Measurements from ENCODE around the gene GALK1. TPM values are rescaled to one million over a fixed set of nuclear protein-coding genes. Genes with fewer than 3 reads are reported as not detected.

The GALK1 gene
- total RNA-seq = 10 to 100 TPM; 27.4 to 27.5 TPM

GRCh38 chr17:75764711-75765421, at the start of gene GALK1:
Gene GALK1, minus strand, starts transcription at chr17:75765192. Its CDS starts 56 bp downstream, at chr17:75765136.
- WGBS, 2 donors = 0% methylated on average over 1 to 62 of the region's 71 CpGs
- DNase-seq (peak; percentile 71 to 77 (median 76)), ATAC-seq (peak; percentile 78)
- intact Hi-C loops (cut with DNase I) = no loop called here
- H3K36me3 ChIP-seq (replicated peaks in 1 of 2; ENCODE audit: insufficient read depth in 1 of 2, low read depth in 2 of 2) = no peaks in the 10 kb centered on the region
- peaks cover 34% of the 10 kb centered on the region for H3K4me1 ChIP-seq
- H3K27me3 ChIP-seq = no peaks in the 10 kb centered on the region
- TF ChIP-seq POLR2A (IDR thresholded peaks at IDR 0.05) (peak; percentile 62 to 72 (median 70)), CTCF (IDR thresholded peaks at IDR 0.05) (peak in 5 of 7 experiments; percentile 32 to 75 (median 65))
- no peaks in the 10 kb centered on the region for H3K9me3 ChIP-seq
- peak within 1 kb of the TSS; percentile 24 to 60 for H3K4me3 ChIP-seq
- H3K27ac ChIP-seq = peak within 1 kb of the TSS; percentile 67 to 89 (median 80)

DNA sequence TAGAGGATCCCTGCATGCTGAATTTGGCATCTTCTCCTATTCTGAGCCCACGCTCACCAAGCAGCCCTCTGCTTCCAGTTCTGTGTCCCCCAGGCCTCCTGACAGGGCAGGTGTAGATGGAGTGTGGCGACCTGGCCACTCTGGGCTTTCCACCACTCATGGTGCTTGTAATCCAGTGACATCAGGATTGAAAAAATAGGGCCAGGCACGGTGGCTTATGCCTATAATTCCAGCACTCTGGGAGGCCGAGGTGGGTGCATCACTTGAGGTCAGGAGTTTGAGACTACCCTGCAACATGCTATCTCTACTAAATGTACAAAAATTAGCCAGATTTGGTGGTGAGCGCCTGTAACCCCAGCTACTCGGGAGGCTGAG, 49.0 kb upstream of the GALK1 start:
- intact Hi-C loops (cut with DNase I) = no loop called here
- TF ChIP-seq POLR2A (IDR thresholded peaks at IDR 0.05) = no peak
- no peak for TF ChIP-seq CTCF (IDR thresholded peaks at IDR 0.05)
- WGBS, 2 donors = 84 to 94% methylated on average over 5 to 6 of the region's 6 CpGs
- DNase-seq = no peak
- Histone ChIP-seq H3K27me3 (no peaks in the 10 kb centered on the region), H3K36me3 (replicated peaks in 1 of 2; ENCODE audit: insufficient read depth in 1 of 2, low read depth in 2 of 2) (peaks cover 3 to 39% of the 10 kb centered on the region in 2 donors), H3K4me3 (no peak overlapping the region), H3K9me3 (no peaks in the 10 kb centered on the region), H3K27ac (no peak overlapping the region), H3K4me1 (peaks cover 5% of the 10 kb centered on the region)
- no peak for ATAC-seq

GRCh38 chr17:75813081-75814020, 48.4 kb upstream of the GALK1 start:
- WGBS, 2 donors = 90 to 92% methylated on average over 16 to 24 of the region's 24 CpGs
- H3K36me3 ChIP-seq (replicated peaks in 1 of 2; ENCODE audit: insufficient read depth in 1 of 2, low read depth in 2 of 2) = peaks cover 3 to 33% of the 10 kb centered on the region in 2 donors
- H3K27ac ChIP-seq = no peak overlapping the region
- no peaks in the 10 kb centered on the region for H3K9me3 ChIP-seq
- ATAC-seq = no peak
- no peak for DNase-seq
- H3K4me3 ChIP-seq = no peak overlapping the region
- TF ChIP-seq CTCF (IDR thresholded peaks at IDR 0.05) (no peak), POLR2A (IDR thresholded peaks at IDR 0.05) (no peak)
- intact Hi-C loops (cut with DNase I) = no loop called here
- H3K27me3 ChIP-seq = no peaks in the 10 kb centered on the region
- H3K4me1 ChIP-seq = peaks cover 5% of the 10 kb centered on the region

- Histone ChIP-seq H3K9me3 (no peaks in the 10 kb centered on the region), H3K4me3 (no peak overlapping the region), H3K27ac (no peak overlapping the region), H3K27me3 (no peaks in the 10 kb centered on the region), H3K36me3 (replicated peaks in 1 of 2; ENCODE audit: insufficient read depth in 1 of 2, low read depth in 2 of 2) (peaks cover 3 to 32% of the 10 kb centered on the region in 2 donors), H3K4me1 (peaks cover 5% of the 10 kb centered on the region)
- DNase-seq (no peak), ATAC-seq (no peak)
- no peak for TF ChIP-seq CTCF (IDR thresholded peaks at IDR 0.05)
- TF ChIP-seq POLR2A (IDR thresholded peaks at IDR 0.05) = no peak
- intact Hi-C loops (cut with DNase I) = no loop called here
- WGBS, 2 donors = 89 to 94% methylated on average over 25 to 26 of the region's 27 CpGs
Measured at GRCh38 chr17:75812096-75813013, 47.4 kb upstream of the GALK1 start.
